GM03348 (cell line): ENCODE measurements around the gene RAB30.
"Not testable (repeated sequence)": the region's sequence is repeated elsewhere in the genome, so short reads cannot be mapped to it uniquely, and the experiment has no call there.

Experiments
- DNase-seq: peaks from one replicate; pipeline ENCODE4 v3.0.0; 2012; ENCODE audit warnings: low spot score

RAB30 gene

DNA sequence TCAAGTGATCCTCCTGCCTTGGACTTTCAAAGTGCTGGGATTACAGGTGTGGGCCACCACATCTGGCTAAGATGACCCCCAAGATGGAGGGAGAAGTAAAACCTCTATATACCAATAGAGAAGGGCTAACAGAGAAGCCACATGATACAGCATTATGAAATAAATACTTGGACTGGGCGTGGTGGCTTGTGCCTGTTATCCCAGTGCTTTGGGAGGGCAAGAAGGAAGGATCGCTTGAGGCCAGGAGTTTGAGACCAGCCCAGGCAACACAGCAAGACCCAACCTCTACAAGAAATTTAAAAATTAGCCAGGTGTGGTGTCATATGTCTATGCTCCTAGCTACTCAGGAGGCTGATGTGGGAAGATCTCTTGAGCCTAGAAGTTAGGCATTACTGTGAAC, 61.7 kb downstream of the RAB30 start:
- DNase-seq, result no peak

- DNase-seq, result not testable (repeated sequence)
These were observed 62.6 kb downstream of the RAB30 start for GRCh38 chr11:83009136-83009535.

- peak; percentile 33 for DNase-seq
These were observed 63.1 kb downstream of the RAB30 start for GRCh38 chr11:83008581-83008923.

GRCh38 chr11:83007909-83008580, 63.7 kb downstream of the RAB30 start:
- DNase-seq, result no peak

GRCh38 chr11:83007477-83007876, 64.2 kb downstream of the RAB30 start:
- DNase-seq, result no peak

- no peak for DNase-seq
These were observed 64.8 kb downstream of the RAB30 start for GRCh38 chr11:83006877-83007330.

DNA sequence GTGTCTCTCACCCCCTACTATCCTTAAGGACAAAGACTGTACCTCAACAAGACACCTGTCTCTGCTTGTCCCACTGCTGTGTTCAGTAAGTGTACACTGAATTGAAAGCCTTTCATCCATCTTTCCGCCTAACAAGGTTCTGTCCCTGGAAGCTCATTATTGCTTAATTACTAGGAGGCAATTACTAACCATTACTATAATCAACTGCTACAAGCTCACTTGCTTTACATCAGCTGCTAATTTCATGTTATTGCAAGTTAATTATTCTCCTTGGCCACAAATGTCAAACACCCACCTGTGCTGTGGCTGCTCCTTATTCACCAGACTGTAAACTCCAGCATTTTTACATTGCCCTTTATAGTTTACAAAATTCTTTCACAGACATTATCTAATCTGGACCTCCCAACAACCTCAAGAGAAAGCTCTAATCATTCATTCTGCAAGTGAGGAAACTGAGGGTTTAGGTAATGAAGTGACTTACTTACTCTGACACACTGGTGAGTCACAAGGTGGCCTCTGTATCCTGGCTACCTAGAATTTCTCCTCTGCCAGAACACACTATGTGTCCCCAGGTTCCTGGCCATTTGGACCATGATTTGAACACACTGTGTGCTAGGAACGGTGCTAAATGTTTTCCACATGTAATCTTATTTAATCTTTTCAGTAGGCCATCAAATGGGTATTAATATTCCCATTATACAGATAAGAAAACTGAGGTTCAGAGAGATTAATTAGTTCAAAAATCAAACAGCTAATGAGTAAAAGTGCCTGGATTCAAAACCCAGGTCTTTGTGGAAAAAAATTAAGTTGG, 66.7 kb downstream of the RAB30 start:
- no peak for DNase-seq

GRCh38 chr11:83002522-83002921, 69.2 kb downstream of the RAB30 start:
- DNase-seq, result no peak

DNA sequence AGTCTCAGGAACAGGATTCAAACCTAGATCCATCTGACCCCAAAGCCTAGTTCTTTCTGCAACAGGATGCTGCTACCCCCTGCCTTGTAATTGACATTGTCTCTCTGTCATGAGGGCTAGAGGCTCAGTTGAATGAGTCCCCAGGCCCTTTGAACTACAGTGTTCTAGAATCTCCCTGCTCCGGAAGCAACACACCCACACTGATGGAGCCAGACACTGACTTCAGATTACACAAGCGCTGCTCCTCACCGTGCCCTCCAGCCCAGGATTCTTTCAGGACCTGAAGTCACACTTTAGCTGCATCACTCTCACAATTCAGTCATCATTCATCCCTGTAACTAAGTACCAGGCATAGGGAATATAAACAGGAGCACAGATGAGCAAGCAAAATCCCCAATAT, 69.6 kb downstream of the RAB30 start:
- DNase-seq, result no peak

- no peak for DNase-seq
These were observed 71.3 kb downstream of the RAB30 start for GRCh38 chr11:83000381-83000780.

- no peak for DNase-seq
These were observed 72.5 kb downstream of the RAB30 start for GRCh38 chr11:82999232-82999631.

GRCh38 chr11:82998697-82999096, 73.0 kb downstream of the RAB30 start:
- DNase-seq, result no peak

- no peak for DNase-seq
These were observed 74.6 kb downstream of the RAB30 start for GRCh38 chr11:82996966-82997606.

DNA sequence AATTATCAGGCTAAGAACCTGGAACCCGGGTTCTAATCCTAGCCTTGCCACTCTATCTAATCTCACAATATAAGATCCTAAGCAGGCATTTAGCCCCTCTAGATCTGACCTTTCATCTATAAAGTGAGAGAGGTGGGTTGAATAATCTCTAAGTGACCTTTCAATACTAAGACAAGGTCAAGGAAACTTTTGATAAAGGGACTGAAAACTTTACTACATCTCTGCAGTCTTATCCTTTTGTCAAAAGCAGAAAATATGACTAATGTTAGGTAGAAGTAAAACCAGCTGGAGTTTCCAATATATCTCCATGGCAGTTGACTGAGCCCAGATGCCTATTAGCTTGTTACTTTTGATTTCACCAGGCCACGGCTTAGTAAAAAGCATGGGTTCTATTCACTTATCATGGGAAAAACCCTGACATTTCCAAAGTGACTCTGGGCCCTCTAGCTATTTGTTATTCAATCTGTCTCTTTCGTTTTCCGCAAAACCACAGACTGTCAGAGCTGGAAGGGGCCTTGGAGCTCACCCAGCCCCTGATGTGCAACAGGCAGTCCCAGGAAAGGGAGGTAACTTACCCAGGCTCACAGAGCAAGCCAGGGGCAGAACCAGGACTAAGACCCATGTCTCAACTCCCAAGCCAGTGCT, 75.8 kb downstream of the RAB30 start:
- DNase-seq, result peak; percentile 36

DNA sequence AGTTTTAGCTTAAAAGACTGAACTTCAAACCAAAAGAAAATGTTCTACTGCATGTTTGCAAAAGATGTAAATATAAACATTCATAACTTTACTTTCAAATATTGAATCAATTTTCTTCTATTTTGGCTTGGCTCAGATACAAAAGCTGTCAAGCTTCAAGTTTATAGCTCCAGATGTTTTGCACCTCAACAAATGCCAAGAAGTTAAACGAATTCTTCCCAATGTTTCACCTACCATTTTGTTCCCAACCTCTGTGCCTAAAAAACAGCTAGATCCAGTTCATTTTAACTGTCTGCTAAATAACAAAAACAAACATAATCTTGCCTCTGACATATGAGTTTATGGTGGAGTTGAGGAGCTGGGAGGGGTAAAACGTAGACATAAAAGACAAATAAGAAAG, 76.5 kb downstream of the RAB30 start:
- DNase-seq, result no peak

GRCh38 chr11:82994604-82995230, 77.0 kb downstream of the RAB30 start:
- no peak for DNase-seq

GRCh38 chr11:82992223-82992622, 79.5 kb downstream of the RAB30 start:
- DNase-seq, result no peak

DNA sequence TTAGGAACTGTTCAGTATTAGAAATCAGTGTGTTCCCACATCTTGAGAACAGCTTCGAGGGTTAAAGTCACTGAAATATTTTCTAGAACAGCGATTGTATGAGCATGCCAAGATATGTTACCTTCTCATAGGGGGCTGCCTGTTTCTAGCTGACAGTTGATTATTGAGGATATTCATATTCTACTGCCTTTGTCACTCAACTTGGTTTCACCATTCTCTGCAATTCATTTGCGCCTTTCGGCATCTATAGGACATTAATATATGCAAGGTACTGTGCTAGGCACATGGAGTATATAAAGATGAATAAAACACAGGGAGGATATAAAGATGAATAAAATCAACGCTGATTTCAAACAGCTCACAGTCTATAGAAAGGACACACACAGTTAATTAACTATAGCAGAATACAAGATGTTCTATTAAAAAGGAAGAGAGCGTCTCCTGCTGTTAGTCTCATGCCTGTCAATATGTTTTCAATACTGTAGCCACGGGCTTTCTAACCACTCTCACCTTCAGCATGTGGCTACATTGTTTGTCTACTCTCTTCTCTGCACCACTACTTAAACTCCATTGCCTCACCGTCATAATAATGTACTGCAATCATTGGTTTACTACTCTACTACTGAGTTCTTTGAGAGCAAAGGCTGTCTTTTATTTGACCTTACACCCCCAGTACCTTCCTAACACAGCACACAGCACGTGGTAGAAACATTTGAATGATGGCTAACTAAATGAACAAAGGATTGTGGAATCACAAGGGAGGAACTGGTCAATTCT, 81.9 kb downstream of the RAB30 start:
- no peak for DNase-seq

DNA sequence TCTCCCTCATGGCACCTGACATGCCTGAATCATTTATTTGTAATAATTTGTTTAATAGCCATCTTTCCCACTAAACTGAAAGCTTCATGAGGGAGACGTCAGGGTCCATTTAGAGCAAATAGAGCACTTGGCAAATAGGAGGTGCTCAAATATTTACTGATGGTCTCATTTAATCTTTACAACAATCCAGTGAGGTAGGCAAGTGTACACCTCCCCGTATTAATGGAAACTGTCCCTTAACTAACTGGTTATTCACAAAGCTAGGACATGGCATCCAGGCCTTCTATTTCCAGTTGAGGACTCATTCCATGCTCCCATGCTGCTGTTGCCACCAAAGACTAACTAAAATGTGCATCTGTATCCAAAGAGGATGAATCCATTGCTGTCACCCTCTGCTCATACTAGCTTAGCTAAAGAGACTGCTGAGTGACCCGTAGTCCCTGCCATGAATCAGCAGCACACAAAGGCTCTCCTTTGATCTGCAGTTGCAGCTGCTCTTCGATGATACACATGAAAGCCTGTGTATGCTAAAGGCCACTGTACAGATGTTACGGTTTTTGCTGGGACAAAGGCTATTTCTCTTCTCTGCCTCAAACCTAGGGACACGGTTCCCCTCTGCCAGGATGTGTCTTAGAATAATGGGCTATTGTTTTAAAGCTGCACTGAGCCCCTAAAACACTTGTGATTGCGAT, 82.6 kb downstream of the RAB30 start:
- no peak for DNase-seq

GRCh38 chr11:82987997-82988396, 83.7 kb downstream of the RAB30 start:
- DNase-seq, result no peak

DNA sequence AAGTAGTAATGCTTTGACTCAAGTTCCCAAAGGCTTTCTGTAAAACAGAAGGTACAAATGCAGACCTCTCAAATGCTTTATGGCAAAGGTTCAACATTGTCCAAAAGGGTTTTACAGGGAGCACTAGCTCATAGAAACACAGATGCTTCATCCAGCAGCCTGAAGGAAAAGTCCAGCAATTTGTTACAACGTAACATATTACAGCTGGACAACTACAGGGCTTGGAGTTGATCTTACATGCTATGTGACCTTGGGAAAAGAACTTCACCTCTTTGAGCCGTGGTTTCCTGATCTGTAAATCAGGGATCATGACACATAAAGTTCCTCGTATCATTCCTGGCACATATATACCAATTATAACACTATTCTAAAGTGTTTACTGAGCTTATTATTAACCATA, 85.3 kb downstream of the RAB30 start:
- DNase-seq, result no peak
